Measurements from ENCODE around the gene ACP4. TPM values are rescaled to one million over a fixed set of nuclear protein-coding genes. Genes with fewer than 3 reads are reported as not detected.
"Not testable (repeated sequence)": the region's sequence is repeated elsewhere in the genome, so short reads cannot be mapped to it uniquely, and the experiment has no call there.

ACP4 gene
- polyA plus RNA-seq, 1 donor (not counting 4 experiments of a cell fraction or from before 2014, with no cell fraction given), result not detected

DNA sequence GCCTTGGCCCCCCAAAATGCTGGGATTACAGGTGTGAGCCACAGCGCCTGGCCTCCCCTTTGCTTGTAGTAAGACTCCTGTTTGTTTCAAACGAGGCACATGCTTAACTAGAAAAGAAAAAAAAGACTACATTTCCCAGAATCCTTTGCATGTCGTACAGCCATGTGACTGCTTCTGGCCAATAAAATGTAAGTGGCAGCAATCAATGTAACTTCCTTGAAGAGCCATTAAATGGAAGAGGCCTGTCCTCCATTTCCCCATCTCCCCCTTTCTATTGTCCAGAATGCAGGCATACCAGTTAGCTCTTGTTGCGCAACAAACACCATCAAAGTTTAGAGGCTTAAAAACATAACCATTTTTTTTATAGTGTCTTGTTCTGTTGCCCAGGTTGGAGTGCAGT is 30.3 kb upstream of the ACP4 start:
- no peaks in the 10 kb centered on the region for H3K27me3 ChIP-seq (ENCODE audit: control insufficient read depth, extremely low read depth, insufficient read depth, low read length)
- no peak overlapping the region for H2AFZ ChIP-seq (ENCODE audit: control insufficient read depth, low read length)
- no peak overlapping the region for H3K4me3 ChIP-seq (ENCODE audit: control insufficient read depth in 2 of 3, extremely low read depth in 1 of 3, insufficient read depth in 2 of 3, low read depth in 1 of 3, low read length in 3 of 3)
- no peak for FAIRE-seq
- dilution Hi-C loops (cut with MboI; ENCODE audit: extremely low pct_ligation_motif_present, low sequenced_read_pairs), result no loop called here
- H3K4me2 ChIP-seq (ENCODE audit: control insufficient read depth, extremely low read depth, insufficient read depth, low read depth, low read length), result no peak overlapping the region
- no peaks in the 10 kb centered on the region for H3K9me1 ChIP-seq (ENCODE audit: control insufficient read depth, extremely low read depth, insufficient read depth, low read length)
- H4K20me1 ChIP-seq (ENCODE audit: control insufficient read depth, extremely low read depth, insufficient read depth, low read length), result no peaks in the 10 kb centered on the region
- H3K9me3 ChIP-seq (ENCODE audit: control insufficient read depth, low read depth, low read length), result no peaks in the 10 kb centered on the region
- H3K9ac ChIP-seq (ENCODE audit: control insufficient read depth, extremely low read depth, insufficient read depth, low read length), result no peak overlapping the region
- no peak overlapping the region for H3K27ac ChIP-seq (ENCODE audit: control insufficient read depth, insufficient read depth, low read length)
- TF ChIP-seq EZH2 (IDR thresholded peaks at IDR 0.05; ENCODE audit: low read length), result no peak
- TF ChIP-seq, protein P1, sequence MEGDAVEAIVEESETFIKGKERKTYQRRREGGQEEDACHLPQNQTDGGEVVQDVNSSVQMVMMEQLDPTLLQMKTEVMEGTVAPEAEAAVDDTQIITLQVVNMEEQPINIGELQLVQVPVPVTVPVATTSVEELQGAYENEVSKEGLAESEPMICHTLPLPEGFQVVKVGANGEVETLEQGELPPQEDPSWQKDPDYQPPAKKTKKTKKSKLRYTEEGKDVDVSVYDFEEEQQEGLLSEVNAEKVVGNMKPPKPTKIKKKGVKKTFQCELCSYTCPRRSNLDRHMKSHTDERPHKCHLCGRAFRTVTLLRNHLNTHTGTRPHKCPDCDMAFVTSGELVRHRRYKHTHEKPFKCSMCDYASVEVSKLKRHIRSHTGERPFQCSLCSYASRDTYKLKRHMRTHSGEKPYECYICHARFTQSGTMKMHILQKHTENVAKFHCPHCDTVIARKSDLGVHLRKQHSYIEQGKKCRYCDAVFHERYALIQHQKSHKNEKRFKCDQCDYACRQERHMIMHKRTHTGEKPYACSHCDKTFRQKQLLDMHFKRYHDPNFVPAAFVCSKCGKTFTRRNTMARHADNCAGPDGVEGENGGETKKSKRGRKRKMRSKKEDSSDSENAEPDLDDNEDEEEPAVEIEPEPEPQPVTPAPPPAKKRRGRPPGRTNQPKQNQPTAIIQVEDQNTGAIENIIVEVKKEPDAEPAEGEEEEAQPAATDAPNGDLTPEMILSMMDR (optimal IDR thresholded peaks at IDR 0.05 in 1 of 3, IDR thresholded peaks at IDR 0.05 in 1 of 3, conservative IDR thresholded peaks at IDR 0.05 in 1 of 3; ENCODE audit: extremely low read depth in 1 of 3, insufficient read depth in 2 of 3, low read length in 3 of 3), result no peak
- no peaks in the 10 kb centered on the region for H3K79me2 ChIP-seq (ENCODE audit: control insufficient read depth, insufficient read depth, low read length)
- no peak for DNase-seq (ENCODE audit: low read depth, low spot score)
- H3K36me3 ChIP-seq (ENCODE audit: control insufficient read depth in 2 of 2, extremely low read depth in 1 of 2, insufficient read depth in 2 of 2, low read length in 2 of 2), result no peaks in the 10 kb centered on the region
- no peaks in the 10 kb centered on the region for H3K4me1 ChIP-seq (ENCODE audit: control insufficient read depth, extremely low read depth, insufficient read depth, low read length)

DNA sequence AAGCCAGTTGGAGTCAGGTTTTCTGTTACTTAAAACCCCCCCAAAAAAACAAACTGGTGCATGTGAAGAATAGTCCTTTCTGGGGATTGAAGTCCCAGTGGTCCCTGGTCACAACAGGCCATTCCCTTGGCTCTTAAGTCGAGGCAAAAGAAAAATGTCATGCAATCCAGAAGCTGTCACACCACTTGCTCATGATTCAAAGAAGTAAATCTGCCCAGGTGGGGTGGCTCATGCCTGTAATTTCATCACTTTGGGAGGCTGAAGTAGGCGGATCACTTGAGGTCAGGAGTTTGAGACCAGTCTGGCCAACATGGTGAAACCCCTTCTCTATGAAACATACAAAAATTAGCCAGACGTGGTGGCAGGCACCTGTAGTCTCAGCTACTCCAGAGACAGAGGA is 28.7 kb upstream of the ACP4 start:
- H3K9me3 ChIP-seq (ENCODE audit: control insufficient read depth, low read depth, low read length); H3K36me3 ChIP-seq (ENCODE audit: control insufficient read depth in 2 of 2, extremely low read depth in 1 of 2, insufficient read depth in 2 of 2, low read length in 2 of 2); H3K79me2 ChIP-seq (ENCODE audit: control insufficient read depth, insufficient read depth, low read length); H3K4me1 ChIP-seq (ENCODE audit: control insufficient read depth, extremely low read depth, insufficient read depth, low read length); H3K9me1 ChIP-seq (ENCODE audit: control insufficient read depth, extremely low read depth, insufficient read depth, low read length); FAIRE-seq; H4K20me1 ChIP-seq (ENCODE audit: control insufficient read depth, extremely low read depth, insufficient read depth, low read length); H3K4me2 ChIP-seq (ENCODE audit: control insufficient read depth, extremely low read depth, insufficient read depth, low read depth, low read length); H3K27ac ChIP-seq (ENCODE audit: control insufficient read depth, insufficient read depth, low read length); H2AFZ ChIP-seq (ENCODE audit: control insufficient read depth, low read length); H3K9ac ChIP-seq (ENCODE audit: control insufficient read depth, extremely low read depth, insufficient read depth, low read length); H3K27me3 ChIP-seq (ENCODE audit: control insufficient read depth, extremely low read depth, insufficient read depth, low read length); DNase-seq (ENCODE audit: low read depth, low spot score); H3K4me3 ChIP-seq (ENCODE audit: control insufficient read depth in 2 of 3, extremely low read depth in 1 of 3, insufficient read depth in 2 of 3, low read depth in 1 of 3, low read length in 3 of 3); dilution Hi-C loops (cut with MboI; ENCODE audit: extremely low pct_ligation_motif_present, low sequenced_read_pairs): not testable (repeated sequence)

DNA sequence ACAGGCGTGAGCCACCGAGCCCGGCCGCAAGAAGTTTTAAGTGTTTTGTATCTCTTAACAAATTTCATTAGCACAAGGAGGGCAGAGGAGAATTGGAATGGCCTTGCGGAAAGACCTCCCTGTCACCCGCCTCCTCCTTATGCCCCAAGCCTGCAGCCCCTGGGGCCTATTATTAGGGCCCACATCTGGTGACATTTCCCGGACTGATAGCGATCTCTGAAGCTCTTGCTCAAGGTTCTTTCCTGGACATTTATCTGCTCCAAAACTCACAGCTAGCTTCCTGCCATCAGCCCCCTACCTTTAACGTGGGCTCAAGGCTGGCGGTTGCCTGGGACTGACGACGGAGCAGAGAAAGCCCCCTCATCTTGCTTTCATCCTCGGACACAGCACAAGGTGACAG is 26.7 kb upstream of the ACP4 start:
- H3K4me1 ChIP-seq (ENCODE audit: control insufficient read depth, extremely low read depth, insufficient read depth, low read length); dilution Hi-C loops (cut with MboI; ENCODE audit: extremely low pct_ligation_motif_present, low sequenced_read_pairs); H3K9ac ChIP-seq (ENCODE audit: control insufficient read depth, extremely low read depth, insufficient read depth, low read length); H3K4me2 ChIP-seq (ENCODE audit: control insufficient read depth, extremely low read depth, insufficient read depth, low read depth, low read length); H3K36me3 ChIP-seq (ENCODE audit: control insufficient read depth in 2 of 2, extremely low read depth in 1 of 2, insufficient read depth in 2 of 2, low read length in 2 of 2); DNase-seq (ENCODE audit: low read depth, low spot score); H3K4me3 ChIP-seq (ENCODE audit: control insufficient read depth in 2 of 3, extremely low read depth in 1 of 3, insufficient read depth in 2 of 3, low read depth in 1 of 3, low read length in 3 of 3); H4K20me1 ChIP-seq (ENCODE audit: control insufficient read depth, extremely low read depth, insufficient read depth, low read length); H3K9me1 ChIP-seq (ENCODE audit: control insufficient read depth, extremely low read depth, insufficient read depth, low read length); H3K79me2 ChIP-seq (ENCODE audit: control insufficient read depth, insufficient read depth, low read length); H2AFZ ChIP-seq (ENCODE audit: control insufficient read depth, low read length); H3K27ac ChIP-seq (ENCODE audit: control insufficient read depth, insufficient read depth, low read length); FAIRE-seq; H3K9me3 ChIP-seq (ENCODE audit: control insufficient read depth, low read depth, low read length); H3K27me3 ChIP-seq (ENCODE audit: control insufficient read depth, extremely low read depth, insufficient read depth, low read length): not testable (repeated sequence)

Measured in keratinocyte (primary cell).